Effector CD4-positive, alpha-beta T cell (primary cell): Measurements from ENCODE around the gene BBS9.
"Not testable (repeated sequence)": the region's sequence is repeated elsewhere in the genome, so short reads cannot be mapped to it uniquely, and the experiment has no call there.

Experiments
- DNase-seq: peaks from one replicate; pipeline ENCODE4 v3.0.0-alpha.2; 2020

BBS9 gene

DNA sequence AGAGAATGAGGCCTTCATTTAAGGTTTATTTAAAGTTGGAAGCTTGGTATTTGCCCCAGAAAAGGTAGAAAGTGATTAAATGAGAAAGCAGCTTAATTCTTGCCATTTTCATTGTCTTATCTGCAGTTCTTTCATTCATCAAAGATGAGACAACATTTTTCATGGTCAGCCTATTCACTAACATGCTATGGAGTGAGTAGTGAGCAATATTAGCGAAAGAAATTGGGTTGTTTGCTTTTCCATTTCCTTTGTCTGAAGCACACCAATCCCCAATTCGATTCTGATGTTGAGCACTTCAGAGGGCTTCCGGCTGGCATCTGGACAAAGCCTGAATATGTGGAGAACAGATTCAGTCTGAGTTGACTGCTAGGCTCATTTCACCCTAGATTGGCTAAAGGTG lies 317.2 kb downstream of the BBS9 start:
- DNase-seq = no peak

DNA sequence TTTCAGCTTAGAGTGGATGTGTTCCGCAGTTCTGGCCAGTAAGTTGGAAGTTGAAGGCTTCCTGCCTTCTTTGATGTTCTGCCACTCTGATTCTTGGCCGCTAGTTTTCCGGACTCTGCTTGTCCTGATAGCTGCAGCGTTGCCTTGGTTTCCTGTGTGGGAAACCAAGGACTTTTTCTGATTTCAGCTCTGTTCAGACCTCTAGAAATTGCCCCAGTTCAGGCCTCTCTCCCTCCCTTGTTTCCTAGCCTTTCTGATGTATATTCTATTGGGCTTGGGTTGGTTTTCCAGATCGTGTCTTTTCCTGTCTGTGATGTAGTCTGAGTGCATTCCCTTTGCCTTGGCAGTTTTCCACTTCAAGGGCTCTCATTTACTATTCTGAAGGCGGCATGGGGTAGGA lies 318.7 kb downstream of the BBS9 start:
- DNase-seq = no peak

DNA sequence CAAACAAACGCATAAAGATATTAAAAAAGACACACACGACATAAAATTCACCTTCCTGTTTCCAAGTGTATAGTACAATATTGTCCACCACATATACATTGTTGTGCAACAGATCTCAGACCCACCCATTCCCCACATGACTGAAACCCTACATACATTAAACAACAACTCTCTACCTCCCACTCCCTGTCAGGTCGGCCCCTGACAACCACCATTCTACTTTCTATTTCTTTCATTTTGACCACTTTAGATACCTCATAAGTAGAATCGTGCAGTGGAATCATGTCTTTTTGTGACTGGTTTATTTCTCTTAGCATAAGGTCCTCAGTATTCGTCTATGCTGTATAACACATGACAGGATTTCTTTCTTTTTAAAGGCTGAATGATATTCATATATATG lies 320.5 kb downstream of the BBS9 start:
- no peak for DNase-seq

DNA sequence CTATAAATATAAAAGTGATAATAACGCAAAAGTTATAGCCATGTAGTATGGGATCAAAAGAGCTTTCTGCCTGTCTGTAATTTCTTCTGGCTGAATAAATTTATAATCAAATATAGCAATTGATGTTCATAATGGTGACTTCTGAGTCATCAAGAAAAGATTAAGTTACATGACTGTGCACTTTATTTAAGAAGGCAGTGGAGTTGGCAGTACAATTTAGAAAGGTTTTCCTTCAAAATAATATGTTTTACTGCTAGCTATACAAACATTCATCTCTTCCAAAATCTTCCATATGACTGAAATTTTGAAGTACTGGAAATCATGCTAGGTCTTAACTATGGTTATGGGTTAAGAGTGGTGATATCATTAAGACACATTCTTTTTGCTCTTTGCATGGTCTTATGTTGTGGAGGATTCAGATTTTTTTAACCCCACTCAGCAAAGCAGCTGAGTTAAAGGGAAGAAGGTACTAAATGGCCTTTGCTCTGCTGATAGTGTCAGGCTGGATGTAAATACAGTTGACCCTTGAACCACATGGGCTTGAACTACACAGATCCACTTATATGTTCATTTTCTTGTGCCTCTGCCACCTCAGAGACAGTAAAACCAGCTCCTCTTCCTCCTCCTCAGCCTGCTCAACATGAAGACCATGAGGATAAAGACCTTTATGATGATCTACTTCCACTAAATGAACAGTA lies 323.6 kb downstream of the BBS9 start:
- no peak for DNase-seq

DNA sequence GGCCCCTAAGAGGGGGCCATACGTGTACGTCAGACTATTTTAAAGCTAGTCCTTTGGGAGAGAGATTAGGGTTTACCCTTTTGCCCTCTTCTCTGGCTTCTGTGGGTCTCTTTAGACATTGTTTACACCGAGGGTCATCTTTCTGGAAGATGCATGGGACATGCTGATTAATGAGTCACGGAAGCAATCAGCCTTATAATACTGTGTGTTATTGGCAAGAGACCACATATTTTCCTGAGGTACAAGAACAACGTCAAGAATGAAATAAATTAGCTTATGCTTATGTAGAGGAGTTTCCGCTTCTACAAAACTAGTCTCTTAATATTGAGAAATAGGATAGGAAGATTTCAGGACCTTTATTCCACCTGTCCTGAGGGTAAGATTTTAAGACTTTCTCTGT lies 327.7 kb downstream of the BBS9 start:
- no peak for DNase-seq

DNA sequence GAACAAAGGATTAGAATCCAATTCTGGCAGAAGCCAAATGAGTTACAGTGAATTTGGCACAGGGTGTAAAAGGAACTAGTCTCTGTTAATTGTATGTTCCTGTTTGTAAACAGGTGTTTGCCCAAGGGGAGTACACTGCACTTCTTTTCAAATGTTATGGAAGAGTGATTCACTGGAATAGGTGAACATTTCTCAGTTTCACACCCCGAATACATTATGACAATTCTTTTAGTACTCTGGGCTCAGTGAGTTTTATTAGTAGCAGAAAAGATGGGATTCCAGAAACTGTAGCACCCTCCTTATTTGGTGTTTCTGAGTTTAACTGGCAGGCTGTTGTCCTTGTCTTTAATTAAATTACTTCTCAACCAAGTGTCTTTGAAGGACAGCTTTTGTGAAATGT lies 329.2 kb downstream of the BBS9 start:
- DNase-seq = no peak

DNA sequence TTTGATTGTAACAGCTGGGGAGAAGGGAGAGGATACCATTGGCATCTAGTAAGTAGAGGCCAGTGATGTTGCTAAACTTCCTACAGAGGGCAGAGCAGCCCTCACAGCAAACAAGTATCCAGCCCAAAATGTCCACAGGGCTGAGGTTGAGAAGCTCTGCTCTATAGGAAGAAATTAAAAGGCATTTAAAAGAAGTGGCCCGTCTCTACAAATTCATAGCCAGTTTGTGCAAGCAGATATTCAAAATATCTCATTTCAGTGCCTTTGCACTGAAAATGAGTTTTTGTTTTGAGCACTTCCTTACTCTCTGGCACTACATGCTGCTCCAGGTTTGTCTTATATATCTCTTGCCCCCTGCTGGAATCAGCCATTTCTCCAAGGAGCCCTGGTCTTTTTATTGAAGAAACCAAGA lies 330.0 kb downstream of the BBS9 start:
- no peak for DNase-seq

DNA sequence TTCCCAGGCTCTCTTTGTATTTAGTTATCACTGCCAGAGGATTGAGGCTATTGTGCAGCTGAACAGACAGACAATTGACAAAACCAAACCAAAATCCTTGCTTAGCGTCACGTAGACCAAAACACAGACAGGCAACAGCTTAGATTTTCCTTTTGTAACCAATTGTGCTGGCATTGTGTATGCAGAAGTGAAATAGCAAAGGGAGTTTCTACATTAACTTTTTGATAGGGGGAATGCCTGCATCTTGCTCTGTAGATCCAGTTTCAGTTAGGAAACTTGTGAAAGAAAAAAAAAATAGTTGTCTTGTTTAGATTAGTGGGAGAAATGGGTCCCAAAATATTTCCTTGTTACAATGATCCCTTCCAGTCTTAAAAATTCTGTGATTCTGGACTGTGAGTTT lies 333.8 kb downstream of the BBS9 start:
- DNase-seq = no peak

DNA sequence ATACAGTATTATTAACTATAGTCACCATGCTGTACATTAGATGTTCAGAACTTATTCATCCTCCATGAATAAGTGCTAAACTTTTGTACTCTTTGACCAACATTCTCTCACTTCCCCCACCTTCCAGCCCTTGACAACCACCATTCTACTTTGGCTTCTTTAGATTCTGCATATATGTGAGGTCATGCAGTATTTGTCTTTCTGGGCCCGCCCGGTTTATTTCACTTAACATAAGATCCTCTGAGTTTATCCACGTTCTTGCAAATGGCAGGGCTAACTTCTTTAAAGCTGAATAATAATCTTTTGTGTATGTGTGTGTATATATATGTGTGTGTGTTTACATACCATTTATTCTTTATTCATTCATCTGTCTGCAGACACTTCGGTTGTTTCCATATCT lies 336.8 kb downstream of the BBS9 start:
- DNase-seq = no peak

DNA sequence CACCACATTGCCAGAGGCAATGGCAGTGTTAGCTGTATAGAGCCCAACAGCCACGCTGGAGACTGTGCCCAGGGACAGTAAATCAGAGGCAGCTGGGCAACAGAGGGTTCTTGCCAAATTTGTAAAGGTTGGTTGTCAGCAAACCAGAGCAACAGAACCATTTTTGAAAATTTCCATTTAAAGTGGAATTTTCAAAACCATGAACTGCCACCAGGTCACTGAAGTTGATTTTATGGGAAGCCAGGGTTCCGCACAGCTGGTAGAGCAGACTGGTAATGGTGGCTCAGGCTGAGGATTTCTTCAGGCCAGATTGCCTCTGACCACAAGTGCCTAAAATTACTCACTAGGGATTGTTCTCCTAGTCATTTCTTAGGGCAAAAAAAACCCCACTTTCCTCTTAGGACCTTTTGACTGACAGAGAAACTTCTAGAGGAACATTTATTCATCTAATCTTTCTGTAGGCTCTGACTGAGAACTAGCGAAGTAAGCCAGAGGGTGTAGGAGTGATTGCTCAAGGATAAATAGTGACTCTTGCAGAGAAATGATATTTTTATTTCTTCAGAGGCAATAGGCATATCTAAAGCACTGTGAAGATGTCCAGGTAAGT lies 342.4 kb downstream of the BBS9 start:
- no peak for DNase-seq

DNA sequence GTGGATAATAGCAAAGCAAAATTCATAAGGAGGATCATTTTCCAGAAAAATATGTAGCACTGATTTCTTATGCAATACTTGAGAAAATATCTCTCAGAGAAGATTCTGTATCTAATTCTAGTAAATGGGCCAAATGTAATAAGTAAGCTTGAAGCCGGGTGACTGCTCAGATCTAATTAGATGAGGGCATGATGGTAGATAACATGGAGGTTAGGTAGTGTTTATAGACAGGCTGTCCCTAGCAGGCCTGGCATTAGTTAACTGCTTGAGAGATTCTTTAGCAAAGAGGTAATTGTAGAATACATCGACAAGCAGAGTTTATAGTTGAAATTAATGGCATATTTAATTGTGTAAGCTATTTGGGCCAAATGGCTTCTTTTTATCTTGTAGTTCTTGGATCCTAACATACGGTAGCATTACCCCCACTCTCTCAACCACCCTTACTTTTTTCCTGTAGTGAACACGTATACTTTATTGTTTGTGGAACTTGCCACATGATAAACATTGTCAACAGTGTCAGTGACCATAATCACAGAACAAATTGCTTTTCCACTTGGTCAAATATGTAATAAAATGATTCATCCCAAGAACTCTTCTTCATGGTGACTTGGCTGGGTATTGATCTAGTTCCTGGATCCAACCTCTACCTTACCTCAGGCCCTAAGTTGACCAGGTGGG lies 343.1 kb downstream of the BBS9 start:
- DNase-seq = no peak

DNA sequence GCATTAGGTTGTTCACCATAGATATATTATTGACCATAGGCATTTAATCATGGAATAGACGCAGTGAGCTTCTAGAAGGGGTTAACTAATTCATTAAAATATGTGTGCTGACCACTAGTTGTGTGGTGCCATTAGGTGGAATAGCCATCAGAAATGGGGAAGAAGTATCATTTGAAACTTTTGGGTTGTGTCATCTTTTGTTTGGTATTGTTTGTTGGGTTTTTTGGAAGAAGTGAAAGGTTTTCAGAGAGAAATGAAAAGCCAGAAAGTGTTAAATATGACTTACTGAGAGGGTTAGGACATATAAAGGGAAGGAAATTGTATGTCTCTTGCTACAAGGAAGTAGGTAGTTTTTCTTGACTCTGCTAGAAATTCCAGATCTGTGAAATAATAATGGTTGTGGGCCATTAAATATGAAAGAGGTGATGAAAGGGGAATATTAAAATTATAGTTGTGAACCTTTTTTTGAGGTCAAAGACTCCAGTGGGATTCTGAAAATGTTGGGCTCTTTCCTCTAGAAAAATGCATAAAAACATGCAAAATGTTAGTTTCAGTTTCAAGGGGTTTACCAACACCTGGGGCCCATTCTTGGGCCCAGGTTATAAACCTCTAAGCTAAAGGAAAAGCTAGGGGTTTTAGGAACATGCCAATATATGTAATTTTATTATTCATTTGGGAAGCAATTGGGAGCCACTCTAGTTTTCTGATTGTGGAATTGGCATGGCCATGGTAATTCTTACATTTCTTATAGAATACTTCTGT lies 348.5 kb downstream of the BBS9 start:
- no peak for DNase-seq

DNA sequence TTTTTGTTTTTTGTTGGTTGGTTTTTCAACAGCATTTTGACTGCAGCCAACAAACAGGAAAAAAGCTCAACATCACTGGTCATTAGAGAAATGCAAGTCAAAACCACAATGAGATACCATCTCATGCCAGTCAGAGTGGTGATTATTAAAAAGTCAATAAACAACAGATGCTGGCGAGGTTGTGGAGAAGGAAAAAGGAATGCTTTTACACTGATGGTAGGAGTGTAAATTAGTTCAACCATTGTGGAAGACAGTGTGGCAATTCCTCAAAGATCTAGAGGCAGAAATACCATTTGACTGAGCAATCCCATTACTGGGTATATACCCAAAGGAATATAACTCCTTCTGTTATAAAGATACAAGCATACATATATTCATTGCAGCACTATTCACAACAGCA lies 355.1 kb downstream of the BBS9 start:
- not testable (repeated sequence) for DNase-seq

DNA sequence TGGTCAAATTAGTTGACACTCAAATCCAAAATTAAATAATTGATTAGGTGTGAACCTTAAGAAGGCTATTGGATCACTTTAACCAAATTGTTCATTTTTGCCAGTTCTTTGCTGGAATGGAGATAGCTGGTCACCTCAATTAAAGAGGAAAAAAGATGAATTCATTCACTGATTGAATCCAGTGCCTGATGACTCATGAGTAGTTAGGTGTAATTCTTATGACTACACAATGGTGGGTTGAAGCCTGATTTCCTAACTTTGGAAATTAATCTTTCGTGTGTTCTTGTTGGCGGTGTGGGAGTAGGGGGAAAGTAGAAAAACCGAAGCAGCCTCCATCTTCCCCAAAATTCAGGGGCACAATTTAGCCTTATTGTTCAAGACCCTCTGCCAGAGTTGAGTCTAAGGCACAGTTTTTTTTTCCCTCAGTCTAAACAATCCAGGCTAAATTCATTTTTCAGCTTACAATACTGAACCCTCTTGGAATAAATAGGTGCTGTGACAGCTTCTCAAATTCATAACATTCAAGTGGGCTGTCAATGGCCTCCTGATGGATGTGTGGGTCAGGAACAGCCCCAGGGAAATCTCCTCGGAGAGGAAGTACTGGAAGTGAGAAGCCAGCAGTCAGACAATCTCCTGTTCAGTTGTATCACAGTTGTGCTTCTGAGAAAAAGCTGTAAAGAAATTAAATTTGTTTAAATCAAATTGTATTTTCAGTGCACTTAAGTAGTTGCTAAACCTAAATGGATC lies 356.6 kb downstream of the BBS9 start:
- no peak for DNase-seq

DNA sequence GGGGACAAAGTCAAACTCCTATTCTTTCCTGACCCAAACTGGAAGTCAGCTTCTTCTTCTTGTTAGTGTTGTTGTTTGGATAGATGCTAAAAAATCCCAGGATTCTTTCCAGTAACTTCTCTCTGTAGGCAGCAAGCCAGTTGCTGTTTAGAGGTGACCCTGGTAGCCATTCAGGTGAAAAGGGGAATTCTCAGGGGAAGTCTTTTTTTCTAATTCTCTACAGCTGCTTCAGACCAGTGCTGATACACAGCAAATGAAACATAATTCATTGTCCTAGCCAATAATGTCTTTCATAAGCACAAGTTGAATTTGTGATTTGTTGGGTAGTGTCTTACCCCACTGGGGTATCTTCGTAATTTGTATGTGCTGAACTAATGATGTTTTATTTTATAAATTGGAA lies 357.3 kb downstream of the BBS9 start:
- no peak for DNase-seq

DNA sequence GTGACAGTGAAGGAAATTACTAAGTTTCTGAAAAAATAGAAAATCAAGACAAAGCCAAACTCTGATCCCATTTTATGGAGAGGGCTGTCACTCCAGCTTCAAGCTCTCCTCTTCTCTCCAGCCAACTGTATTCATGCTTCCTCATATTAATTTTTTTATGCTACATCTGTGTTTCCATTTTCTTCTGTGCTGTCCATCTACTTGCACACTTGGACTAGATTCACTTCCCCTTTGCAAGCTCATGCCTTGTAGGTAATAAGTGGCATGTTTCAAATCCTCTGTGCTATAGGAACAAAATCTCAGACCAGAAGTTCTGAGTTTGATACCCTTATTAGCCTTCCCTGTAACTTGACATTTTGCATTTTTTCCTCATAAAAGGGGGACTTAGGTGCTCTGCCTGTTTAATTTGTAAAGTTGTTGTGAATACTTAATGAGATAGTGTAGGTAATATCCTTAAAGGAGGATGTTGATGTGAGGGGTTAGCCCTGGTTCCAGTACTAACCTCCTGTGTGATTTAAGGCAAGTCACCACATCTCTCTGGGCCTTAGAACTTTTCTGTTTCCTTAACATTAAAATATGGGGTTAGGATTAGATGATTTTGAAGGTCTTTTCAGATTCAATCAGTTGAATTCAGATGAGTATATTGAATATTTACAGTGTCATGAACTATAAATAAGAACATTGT lies 358.8 kb downstream of the BBS9 start:
- DNase-seq = no peak

DNA sequence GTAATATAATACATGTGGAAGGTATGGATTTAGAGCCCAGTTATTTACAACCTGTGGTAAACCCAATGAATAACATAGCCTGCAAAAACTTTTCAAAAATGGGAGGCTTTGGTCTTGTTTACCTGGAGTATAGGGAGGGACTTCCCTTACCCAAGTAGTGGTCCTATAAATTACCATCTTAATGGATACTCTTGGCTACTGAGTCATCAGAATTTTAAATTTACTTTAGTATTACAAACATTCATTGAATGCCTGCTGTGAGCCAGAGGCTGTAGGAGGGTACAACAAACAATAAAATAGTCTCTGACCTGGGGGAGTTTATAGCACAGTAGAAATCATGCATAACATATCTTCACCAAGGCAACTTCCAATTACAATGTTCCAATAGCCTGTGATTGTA lies 365.1 kb downstream of the BBS9 start:
- no peak for DNase-seq

DNA sequence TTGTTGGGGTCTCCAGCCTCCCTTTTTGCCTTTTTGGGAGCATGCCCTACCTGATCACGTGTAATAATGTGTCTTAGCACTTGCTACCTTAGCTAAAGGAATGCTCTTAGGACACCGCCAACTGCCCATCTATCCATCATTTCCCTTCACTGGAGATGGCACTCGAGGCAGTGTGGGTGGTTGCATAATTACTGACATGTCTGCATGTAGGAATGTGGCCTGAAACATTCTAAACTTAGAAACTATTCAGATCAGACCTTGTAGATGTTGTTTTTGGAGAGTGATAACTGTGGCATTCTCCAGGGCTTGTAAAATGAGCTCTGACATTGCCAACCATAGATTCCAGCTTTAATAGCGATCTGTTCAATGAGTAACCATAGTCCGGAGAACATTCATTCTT lies 365.8 kb downstream of the BBS9 start:
- DNase-seq = no peak

DNA sequence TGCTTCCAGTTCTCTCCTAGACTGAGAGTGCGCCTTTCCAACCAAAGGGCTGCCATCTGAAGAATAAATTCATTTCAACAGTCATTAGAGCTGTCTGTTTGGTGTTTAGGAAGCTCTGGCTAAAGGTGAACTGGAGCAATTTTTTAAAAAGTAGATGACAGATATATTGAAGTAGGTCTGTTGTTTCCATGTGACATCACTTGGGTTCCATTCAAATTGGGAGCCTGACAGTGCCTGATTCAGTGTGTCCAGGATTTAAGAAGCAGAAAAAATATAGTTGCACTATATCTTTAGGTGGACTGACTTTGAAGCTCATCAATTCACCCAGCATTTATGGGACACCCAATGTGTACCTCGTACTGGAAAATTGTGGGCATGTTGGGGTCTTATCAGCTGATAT lies 367.7 kb downstream of the BBS9 start:
- no peak for DNase-seq

DNA sequence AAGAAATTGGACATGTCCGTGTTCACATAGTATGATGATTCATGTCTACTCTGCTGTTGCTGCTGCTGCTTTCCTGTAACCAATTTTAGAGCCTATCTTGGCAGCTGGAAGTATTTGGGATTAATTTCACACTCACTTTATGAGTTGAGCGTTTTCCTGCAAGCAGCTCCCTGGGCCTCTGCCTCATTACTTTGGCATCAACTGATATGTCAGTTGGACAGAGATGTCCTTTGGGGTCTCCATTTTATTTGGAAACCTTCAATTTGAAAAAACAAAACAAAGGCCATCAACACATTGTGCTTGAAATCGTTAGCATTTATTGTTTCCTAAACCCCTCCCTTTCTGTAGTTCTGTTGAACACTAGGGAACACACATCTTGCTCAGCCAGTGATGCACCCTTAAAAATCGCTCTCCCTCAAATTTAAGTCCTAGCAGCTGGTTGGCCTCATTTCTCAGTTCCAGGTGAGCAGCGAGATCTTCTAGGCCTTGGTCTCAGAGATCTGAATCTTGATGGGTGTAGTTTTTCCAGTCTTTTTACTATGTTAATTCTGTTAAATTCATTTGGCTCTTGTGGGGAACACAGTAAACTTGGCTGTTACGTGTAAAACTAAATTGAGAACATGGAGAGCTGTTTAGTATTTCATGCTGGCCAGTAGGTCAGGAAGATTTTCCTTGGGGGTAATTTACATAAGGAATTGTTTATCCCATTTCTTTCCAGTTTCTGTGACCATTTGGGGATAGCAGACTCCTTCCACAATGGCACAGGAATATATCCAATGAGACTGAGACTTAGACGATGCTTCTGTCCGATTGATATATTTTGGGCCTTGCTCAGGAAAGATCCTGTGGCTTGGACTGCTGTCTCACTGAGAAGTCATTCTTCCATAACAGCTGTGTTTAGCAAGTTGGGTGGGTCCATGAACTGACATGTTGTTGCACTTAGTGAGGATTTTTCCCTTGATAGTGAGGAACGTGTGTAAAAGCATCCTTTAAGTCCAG lies 371.6 kb downstream of the BBS9 start:
- no peak for DNase-seq

DNA sequence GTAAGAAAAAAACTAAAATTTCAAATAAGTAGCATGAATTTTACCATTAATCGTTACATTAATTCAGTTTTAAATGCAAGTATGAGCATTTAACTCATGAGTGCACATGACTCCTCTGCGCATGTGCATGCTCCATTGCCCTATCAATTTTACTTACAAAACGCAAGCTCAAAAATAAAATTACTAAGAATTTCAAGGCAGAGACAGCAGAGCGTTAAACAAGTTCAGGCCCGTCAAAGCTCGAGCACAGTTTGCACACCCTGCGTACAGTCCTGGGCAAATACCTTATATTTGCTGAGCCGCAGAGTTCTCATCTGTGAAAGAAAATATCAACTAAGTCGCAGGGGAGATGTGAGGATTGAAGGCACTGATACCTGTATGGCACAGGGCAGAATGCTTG lies 373.6 kb downstream of the BBS9 start:
- no peak for DNase-seq
